AG04450 (cell line): ENCODE measurements around the gene TPSAB1. TPM values are rescaled to one million over a fixed set of nuclear protein-coding genes. Genes with fewer than 3 reads are reported as not detected.
"Not testable (repeated sequence)": the region's sequence is repeated elsewhere in the genome, so short reads cannot be mapped to it uniquely, and the experiment has no call there.

Experiments used
- CTCF ChIA-PET: fragments of 300-600, 350-600 bp; formaldehyde crosslinking; extraction: SDS; loops from one replicate; lab custom pipeline; 2022; ENCODE audit warnings: antibody characterized with exemption, inconsistent platforms; lab: Charles Lee
- POLR2A ChIA-PET: fragments of 350-600 bp; formaldehyde crosslinking; extraction: SDS; loops from one replicate; lab custom pipeline; 2021; ENCODE audit warnings: antibody characterized with exemption, inconsistent platforms; lab: Yijun Ruan, JAX
- DNase-seq: peaks from one replicate; pipeline ENCODE4 v3.0.0-alpha.2; 2011; ENCODE audit warnings: low read depth, low spot score
- H3K27ac ChIP-seq: one replicate; pipeline ENCODE4 v1.5.1; 2012; ENCODE audit warnings: low read depth, low read length, control low read depth
- H3K27me3 ChIP-seq: one replicate; pipeline ENCODE4 v1.6.0; 2012; ENCODE audit warnings: low read length; ENCODE audit not compliant: control insufficient read depth, insufficient read depth
- H3K4me3 ChIP-seq: 2 replicates; pipeline ENCODE4 v1.5.1; 2011; ENCODE audit warnings: mild to moderate bottlenecking, low read depth, low read length, control low read depth
- H3K9me3 ChIP-seq: 2 replicates; pipeline ENCODE4 v1.5.1; 2012; ENCODE audit warnings: low read length; ENCODE audit not compliant: control insufficient read depth, insufficient read depth
- polyA plus RNA-seq: library from polyadenylated mRNA; depleted of rRNA; stranded (reverse); fragments of >200 nt; gene quantifications from 2 replicates; pipeline ENCODE4 v1.2.3, GENCODE V29; 2011
- TF ChIP-seq, protein P1 (sequence below): IDR thresholded peaks from 2 replicates; pipeline ENCODE4 v1.5.1; 2011; ENCODE audit warnings: low read depth, low read length, control low read depth, inconsistent platforms

TPSAB1 gene
- polyA plus RNA-seq, 1 experiment = not detected

DNA sequence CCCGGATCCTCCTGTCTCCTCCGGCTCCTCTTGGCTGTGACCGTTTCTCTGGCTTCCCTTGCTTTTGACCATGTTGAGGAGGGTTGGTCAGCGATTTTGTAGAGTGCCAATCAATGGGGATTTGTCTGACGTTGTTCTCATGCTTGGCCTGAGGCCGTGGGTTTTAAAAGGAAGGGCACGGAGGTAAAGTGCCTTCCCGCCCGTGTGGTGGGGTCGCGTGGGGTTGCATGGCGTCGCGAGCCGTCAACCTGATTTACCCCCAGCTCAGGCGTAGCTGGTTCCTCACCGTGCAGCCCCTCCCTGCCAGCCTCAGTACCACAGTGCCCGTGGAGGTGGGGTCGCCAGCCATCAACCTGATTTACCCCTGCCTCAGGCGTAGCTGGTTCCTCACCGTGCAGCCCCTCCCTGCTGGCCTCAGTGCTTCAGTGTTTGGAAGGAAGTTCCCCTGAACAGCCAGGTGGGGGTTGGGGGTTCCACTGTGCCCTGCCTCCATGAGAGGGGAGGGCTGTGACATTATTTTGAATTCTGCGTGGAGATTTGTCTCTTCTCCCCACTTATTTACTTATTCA lies 5.0 kb downstream of the TPSAB1 start:
- no peak for DNase-seq
- CTCF ChIA-PET = no interaction called here
- TF ChIP-seq, protein P1, sequence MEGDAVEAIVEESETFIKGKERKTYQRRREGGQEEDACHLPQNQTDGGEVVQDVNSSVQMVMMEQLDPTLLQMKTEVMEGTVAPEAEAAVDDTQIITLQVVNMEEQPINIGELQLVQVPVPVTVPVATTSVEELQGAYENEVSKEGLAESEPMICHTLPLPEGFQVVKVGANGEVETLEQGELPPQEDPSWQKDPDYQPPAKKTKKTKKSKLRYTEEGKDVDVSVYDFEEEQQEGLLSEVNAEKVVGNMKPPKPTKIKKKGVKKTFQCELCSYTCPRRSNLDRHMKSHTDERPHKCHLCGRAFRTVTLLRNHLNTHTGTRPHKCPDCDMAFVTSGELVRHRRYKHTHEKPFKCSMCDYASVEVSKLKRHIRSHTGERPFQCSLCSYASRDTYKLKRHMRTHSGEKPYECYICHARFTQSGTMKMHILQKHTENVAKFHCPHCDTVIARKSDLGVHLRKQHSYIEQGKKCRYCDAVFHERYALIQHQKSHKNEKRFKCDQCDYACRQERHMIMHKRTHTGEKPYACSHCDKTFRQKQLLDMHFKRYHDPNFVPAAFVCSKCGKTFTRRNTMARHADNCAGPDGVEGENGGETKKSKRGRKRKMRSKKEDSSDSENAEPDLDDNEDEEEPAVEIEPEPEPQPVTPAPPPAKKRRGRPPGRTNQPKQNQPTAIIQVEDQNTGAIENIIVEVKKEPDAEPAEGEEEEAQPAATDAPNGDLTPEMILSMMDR = no peak
- H3K4me3 ChIP-seq = no peak overlapping the region
- H3K27ac ChIP-seq = no peak overlapping the region
- no peaks in the 10 kb centered on the region for H3K9me3 ChIP-seq
- POLR2A ChIA-PET = no interaction called here
- H3K27me3 ChIP-seq = no peaks in the 10 kb centered on the region

- CTCF ChIA-PET, DNase-seq, POLR2A ChIA-PET, H3K9me3 ChIP-seq, H3K27me3 ChIP-seq, H3K27ac ChIP-seq, H3K4me3 ChIP-seq: not testable (repeated sequence)
Measured at GRCh38 chr16:1247903-1248537, 7.5 kb downstream of the TPSAB1 start.

DNA sequence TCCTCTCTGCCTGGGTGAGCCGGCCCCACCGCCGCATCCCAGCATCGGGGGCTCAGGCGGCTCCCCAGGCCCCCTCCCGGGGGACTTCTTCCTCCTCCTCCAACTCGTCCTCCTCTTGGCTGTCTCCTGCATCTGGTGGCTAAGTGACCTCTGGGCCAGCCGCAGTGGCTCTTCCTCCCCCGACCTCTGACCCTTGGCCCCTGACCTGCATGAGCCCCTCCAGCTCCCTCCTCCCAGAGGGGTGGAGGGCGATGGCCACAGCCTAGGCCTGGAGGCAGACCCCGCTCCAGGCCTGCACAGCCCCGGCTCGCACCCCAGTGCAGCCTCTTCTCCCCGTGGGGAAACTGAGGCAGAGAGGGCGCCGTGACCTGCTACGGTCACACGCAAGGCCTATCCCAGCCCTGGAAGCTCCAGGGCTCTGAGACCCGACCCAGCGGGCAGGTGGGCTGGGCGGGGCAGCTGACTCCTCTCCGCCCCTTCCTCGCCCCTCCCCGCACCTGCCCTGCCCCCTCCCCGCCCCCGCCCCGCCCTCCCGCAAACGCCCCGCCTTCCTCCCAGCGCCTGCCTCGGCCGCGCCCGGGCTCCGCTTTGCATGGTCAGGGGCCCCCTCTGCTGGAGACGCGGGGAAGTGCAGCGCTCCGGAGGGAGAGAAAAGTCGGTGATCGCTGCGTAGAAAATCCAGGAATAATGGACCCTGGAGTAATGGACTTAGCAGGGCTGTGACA lies 8.7 kb downstream of the TPSAB1 start:
- DNase-seq, CTCF ChIA-PET, H3K27me3 ChIP-seq, H3K4me3 ChIP-seq, POLR2A ChIA-PET, H3K9me3 ChIP-seq, H3K27ac ChIP-seq: not testable (repeated sequence)

- DNase-seq, H3K27me3 ChIP-seq, H3K9me3 ChIP-seq, H3K27ac ChIP-seq, H3K4me3 ChIP-seq, CTCF ChIA-PET, POLR2A ChIA-PET: not testable (repeated sequence)
Measured at GRCh38 chr16:1253701-1254364, 13.3 kb downstream of the TPSAB1 start.

DNA sequence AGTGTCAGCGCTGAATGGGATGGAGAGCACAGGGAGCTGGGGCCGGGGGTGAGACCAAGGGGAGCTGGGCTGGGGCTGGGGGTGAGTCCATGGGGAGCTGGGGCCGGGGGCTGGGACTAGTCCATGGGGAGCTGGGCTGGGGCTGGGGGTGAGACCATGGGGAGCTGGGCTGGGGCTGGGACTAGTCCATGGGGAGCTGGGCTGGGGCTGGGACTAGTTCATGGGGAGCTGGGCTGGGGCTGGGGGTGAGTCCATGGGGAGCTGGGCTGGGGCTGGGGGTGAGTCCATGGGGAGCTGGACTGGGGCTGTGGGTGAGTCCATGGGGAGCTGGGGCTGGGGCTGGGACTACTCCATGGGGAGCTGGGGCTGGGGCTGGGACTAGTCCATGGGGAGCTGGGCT lies 14.3 kb downstream of the TPSAB1 start:
- POLR2A ChIA-PET, CTCF ChIA-PET, DNase-seq, H3K4me3 ChIP-seq, H3K9me3 ChIP-seq, H3K27ac ChIP-seq: not testable (repeated sequence)
- peaks cover 11% of the 10 kb centered on the region for H3K27me3 ChIP-seq

DNA sequence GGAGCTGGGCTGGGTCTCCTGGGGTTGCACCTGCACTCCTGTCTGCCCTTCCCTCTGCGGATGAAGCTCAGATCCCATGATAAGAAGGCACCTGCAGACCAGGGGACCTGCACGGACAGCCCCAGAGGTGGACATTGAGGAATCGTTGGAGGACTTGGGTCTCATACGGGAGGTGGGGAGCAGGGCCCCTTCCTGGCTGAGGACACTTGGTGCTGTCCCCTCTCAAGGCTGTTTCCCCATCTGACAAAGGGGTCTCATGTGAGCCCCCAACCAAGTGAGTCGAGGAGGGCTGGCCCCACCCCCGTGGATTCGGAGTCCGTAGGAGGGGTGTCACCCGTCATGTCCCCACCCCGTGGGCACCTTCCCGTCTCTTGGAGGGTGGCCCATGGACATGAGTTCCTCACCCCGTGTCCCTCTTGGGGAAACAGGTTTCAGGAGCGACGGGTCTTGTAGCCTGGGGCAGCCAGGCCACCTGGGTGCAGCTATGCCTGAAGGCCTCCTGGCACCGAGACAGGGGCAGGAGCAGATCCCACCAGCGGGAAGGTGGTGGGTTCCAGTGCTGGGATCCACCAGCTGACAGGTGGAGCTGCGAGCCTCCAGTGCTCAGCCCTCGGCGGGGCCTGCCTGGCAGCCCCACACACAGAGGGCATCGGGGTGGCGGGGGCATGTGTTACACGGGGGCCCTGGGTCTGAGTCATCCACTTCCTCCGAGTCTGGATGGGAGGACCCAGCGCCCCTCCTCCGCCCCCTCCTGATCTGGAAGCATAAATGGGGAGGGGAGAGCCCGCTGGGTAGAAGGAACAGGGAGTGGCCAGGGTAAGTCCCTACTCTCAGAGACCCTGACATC lies 15.0 kb downstream of the TPSAB1 start, which contains the start of gene TPSD1:
TPSD1 (plus strand) TSS at position 794 of the 847 bp plus-strand sequence. CDS start 212 bp downstream, outside the sequence.
- POLR2A ChIA-PET, H3K4me3 ChIP-seq, H3K9me3 ChIP-seq, CTCF ChIA-PET, DNase-seq, H3K27ac ChIP-seq: not testable (repeated sequence)
- peaks cover 17% of the 10 kb centered on the region for H3K27me3 ChIP-seq

- H3K27ac ChIP-seq, CTCF ChIA-PET, POLR2A ChIA-PET, H3K9me3 ChIP-seq, DNase-seq, H3K4me3 ChIP-seq: not testable (repeated sequence)
- peaks cover 24% of the 10 kb centered on the region for H3K27me3 ChIP-seq
Measured at GRCh38 chr16:1256296-1256873, 15.9 kb downstream of the TPSAB1 start.
